ENCODE measurements around the gene HYOU1.
"Not testable (repeated sequence)": the region's sequence is repeated elsewhere in the genome, so short reads cannot be mapped to it uniquely, and the experiment has no call there.

The HYOU1 gene

DNA sequence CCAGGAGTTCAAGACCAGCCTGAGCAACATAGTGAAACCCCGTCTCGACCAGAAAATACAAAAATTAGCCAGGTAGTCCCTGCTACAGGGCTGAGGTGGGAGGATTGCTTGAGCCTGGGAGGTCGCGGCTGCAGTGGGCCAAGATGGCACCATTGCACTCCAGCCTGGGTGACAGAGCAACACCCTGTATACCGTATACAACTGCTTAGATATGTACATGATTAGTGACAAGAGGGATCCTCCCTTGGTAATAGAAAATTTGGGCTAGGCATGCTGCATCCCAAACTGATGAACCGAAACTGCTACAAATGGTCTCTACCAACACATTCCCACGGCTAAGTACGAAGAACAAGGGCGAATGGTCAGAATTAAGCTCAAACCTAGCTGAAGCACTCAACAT, 14.1 kb downstream of the HYOU1 start:
- no peak for DNase-seq

- DNase-seq = no peak
These were observed 15.0 kb downstream of the HYOU1 start for GRCh38 chr11:119041821-119042514.

DNA sequence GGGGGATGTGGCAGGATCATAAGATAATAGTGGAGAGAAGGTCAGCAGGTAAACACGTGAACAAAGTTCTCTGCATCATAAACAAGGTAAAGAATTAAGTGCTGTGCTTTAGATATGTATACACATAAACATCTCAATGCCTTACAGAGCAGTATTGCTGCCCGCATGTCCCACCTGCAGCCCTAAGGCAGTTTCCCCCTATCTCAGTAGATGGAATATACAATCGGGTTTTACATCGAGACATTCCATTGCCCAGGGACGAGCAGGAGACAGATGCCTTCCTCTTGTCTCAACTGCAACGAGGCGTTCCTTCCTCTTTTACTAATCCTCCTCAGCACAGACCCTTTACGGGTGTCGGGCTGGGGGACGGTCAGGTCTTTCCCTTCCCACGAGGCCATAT, 17.5 kb downstream of the HYOU1 start:
- DNase-seq = not testable (repeated sequence)

- no peak for DNase-seq
These were observed 18.1 kb downstream of the HYOU1 start for GRCh38 chr11:119038884-119039283.

GRCh38 chr11:119034813-119035212, 22.2 kb downstream of the HYOU1 start:
- no peak for DNase-seq

- DNase-seq = not testable (repeated sequence)
These were observed 23.6 kb downstream of the HYOU1 start for GRCh38 chr11:119033421-119033820.

GRCh38 chr11:119031912-119032280, 25.1 kb downstream of the HYOU1 start:
- DNase-seq = no peak

- peak; percentile 95 for DNase-seq
These were observed 26.5 kb downstream of the HYOU1 start, which contains the start of gene SLC37A4 for GRCh38 chr11:119030329-119031047. SLC37A4 (minus strand) TSS chr11:119030877.

- DNase-seq = no peak
These were observed 27.0 kb downstream of the HYOU1 start for GRCh38 chr11:119030029-119030328.

DNA sequence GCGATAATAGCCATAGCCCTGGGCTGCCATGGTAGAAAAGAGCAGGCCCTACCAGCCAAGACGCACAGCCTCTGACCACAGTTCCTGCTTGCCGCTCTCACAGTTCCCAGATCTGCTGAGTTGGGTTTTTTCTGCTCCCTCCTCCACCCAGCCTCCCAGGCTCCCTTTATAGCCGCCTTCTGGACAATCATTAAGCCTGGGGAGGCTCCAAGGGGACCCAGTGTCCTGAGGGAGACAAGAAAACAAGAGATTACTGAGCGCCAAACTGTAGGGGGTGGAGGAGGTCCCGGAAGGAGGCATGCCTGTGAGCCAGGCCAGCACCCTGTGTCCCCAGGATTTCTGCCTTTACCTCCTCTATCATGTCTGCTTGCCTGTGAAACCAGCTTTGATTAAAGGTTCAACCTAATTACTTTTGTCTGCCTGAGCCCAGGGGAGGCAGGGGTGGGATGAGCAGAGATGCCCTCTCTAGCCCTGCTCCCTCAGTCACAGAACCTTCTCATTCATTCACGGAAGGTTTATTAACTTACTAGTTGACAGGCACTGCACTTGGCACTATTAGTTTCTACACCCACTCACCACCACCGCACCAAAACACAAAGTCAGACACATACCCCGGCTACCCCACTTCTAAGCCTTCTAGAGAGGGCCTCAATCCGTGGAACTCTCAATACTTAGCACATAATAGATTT, 27.5 kb downstream of the HYOU1 start:
- peak; percentile 51 for DNase-seq

- DNase-seq = no peak
These were observed 28.0 kb downstream of the HYOU1 start for GRCh38 chr11:119029069-119029339.

DNA sequence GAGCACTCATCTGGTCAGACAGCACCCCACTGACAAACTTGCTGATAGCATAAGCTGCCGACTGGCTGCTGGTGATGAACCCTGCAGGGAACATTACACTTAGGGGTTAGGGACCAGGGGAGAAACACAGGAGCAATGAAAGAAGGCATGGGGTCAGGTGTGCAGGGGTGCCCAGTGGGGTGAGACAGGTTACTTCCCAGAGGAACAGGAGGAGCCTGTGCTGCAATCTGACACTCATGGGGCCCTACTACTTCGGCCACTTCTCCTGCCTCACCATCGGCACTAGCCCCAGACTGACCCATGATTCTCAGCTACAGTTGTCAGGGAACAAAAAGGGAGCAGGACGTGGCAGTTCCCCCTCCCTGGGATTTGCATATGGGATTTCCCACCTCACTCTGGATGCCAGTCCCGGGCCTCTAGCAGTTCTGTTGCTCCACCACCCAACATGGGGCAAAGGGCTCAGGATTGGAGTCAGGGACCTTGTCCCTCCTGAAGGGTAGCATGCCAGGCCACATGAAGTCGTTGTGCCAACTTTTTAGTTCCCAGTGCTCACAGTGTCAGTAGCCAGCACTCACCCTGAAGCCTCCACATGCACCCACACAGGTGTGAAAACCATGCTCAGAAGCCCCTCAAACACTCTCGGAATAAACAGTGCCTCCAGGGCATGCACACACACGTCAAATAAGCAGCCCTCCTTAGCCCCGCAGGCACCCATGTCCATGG, 28.5 kb downstream of the HYOU1 start:
- no peak for DNase-seq

- no peak for DNase-seq
These were observed 29.3 kb downstream of the HYOU1 start for GRCh38 chr11:119027561-119028345.

DNA sequence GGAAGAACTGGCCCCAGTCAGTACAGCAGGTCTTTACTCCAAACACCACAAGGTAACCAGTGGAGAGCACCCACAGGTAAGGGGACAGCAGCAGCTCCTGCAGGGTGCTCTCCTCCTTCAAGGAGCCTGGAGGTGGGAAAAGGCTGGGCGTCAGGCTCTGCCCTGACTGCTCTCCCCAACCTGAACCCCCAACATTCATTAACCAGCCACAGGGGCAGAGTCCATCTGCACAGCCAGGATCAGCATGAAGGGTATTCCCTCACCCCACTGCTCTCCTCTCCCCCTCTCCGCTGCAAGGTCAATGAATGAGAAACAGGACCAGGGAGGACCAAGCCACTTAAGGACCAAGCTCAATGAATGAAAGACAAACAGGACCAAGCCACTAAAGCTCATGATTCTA, 30.0 kb downstream of the HYOU1 start:
- DNase-seq = no peak

DNA sequence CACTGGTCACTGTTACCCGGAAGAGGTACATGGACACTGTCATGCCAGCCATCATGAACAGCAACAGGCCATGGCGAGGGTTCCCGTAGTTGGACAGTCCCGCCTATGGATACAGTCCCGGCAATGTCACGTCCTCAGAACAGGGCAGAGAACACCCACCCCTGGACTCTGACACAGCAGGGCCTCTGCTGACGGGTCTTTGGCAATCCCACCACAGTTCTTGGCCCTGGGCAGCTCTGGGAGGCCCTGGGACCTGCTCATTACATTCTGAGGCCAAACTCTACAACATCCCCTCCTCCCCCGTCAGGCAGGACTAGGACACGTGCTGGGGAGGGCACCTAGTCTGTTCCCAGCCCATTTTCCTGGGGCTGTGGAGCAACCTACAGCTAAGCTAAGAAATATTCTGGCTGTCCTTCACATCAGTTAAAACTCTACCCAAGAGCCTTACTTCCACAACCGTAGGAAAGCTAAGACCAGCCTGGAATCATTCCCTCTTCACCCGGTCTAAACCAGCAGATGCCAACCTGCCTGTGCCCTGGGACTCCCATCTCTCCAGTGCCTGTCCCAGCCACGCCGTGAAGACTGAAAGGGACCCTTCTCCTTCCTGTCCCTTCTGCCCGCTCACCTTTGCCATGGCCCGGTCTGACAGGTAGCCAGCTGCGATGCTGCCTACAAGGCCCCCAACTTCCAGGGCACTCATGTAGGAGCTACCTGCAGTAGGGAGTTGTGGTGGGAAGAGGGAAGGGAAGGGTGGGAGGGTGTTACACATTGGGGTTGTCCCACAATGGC, 30.8 kb downstream of the HYOU1 start:
- DNase-seq = no peak

- no peak for DNase-seq
These were observed 31.5 kb downstream of the HYOU1 start for GRCh38 chr11:119025541-119025940.

DNA sequence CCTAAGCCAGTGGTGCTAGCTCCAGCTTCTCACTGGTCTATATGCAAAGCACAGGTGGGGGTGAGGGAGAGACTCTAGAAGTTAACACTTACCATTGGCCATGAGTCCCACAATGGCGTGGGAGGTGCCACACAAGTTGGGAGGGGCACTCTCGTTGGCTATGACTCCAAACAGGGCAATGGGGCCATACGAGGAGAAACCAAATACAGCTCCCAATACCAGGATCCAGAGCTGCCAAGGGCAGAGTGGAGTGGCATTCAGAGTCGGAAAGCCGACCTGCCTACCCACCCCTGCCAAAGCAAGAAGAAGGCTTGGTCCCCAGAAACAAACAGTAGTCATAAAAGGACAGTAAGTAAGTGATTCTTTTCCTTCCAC, 31.9 kb downstream of the HYOU1 start:
- DNase-seq = no peak

GRCh38 chr11:119024430-119025098, 32.4 kb downstream of the HYOU1 start:
- no peak for DNase-seq

- DNase-seq = no peak
These were observed 33.3 kb downstream of the HYOU1 start for GRCh38 chr11:119023741-119024140.

DNA sequence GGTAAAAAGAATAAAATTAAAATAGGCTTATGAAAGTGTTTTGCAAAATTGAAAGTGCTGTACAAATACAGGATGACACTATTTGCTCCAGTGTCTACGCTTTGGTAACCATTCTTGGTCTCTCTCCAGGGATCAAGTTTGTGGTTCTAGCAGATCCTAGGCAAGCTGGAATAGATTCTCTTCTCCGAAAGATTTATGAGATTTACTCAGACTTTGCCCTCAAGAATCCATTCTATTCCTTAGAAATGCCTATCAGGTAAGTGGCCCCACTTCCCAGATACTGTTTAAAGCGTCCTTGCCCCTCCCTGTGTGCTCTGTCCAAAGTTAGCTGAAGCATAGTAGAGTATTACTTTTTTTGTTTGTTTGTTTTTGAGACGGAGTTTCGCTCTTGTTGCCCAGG, 35.4 kb downstream of the HYOU1 start:
- no peak for DNase-seq

GRCh38 chr11:119019996-119020395, 37.0 kb downstream of the HYOU1 start:
- no peak for DNase-seq
